ENCODE measurements around the gene TMSB10.
"Not testable (repeated sequence)": the region's sequence is repeated elsewhere in the genome, so short reads cannot be mapped to it uniquely, and the experiment has no call there.

The TMSB10 gene

DNA sequence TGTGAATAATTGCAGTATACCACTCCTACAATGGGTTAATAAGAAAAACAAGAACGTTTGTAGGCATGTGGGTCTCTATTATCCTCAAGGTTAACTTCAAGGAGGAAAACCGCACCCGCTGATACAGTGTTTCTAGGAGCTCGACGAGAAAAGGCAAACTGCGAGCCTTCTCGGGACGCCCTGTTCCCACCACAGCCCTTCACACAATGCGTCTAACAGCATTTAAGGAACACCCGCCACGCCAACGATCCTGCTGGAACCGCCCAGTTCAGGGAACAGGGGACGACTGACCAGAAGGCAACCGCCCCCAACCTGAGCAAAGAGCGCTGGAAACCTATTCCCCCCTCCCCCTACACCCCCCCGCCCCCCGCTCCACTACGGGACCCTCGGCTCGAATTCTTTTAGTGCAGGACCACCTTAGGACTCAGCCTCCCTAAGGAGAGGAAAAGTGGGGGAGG is 710 bp upstream of the TMSB10 start:
- peak; percentile 81 to 93 for DNase-seq

DNA sequence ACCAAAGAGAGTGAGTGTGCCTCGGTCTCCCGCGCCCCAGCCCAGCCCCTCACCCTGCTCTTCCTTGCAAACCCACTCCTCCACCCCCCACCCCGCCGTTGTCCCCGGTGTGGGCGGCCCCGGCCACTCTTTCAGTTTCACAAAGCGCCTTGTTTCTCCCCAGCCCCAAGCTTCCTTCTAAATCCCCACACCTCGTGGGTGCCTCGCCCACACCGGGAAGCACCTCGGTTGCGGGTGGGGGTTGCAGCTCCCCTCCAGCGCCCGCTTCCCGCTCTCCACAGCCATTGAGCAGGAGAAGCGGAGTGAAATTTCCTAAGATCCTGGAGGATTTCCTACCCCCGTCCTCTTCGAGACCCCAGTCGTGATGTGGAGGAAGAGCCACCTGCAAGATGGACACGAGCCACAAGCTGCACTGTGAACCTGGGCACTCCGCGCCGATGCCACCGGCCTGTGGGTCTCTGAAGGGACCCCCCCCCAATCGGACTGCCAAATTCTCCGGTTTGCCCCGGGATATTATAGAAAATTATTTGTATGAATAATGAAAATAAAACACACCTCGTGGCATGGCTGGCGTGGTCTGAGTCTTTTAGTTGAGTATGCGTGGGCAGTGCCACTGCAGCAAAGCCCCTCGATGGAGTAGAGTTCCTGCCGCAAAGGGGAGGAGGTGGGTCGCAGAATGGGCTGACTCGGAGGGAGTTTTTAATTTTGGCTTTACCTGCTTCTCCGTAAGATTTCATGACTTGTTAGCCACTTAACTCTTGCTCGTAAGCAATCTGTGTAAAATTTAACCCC is 848 bp downstream of the TMSB10 start:
- peak; percentile 75 to 89 for DNase-seq

DNA sequence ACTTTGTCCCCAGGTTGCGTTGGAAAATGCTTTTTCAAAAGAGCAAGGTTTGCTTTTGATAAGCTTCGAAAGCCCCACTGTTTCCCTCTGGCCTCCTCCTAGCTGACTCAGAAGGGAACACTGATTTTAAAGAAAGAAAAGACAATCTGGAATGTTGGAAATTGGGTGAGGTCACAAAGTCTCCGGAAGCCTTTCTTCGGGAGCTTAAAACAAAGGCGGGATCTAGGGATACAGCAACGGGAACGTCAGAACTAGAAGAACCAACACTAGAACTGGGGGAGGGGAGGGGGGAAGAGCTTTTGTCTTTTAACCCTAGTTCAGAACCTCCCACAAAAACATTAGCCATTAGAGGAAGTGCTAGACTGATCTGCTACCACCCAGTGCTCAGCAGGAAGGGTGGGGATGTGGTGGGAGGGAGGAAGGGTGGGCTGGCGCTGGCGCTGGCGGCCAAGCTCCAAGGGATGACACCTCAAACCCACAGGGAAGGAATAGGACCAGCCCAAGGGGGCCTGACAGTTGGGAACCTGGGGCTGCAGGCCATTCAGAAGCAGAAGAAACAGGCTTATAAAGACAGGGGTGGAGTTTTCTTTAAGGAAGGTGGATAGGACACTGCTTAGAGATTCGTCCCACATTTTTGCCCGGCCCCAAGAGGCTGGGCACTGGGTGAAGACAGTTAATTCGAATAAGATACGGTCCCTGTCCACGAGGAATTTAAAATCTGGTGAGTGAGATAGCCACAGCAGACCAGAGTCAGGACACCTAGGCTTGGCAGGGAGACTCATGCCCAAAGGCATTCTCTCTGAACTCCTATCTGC is 1.7 kb downstream of the TMSB10 start:
- peak; percentile 95 to 96 for DNase-seq

DNA sequence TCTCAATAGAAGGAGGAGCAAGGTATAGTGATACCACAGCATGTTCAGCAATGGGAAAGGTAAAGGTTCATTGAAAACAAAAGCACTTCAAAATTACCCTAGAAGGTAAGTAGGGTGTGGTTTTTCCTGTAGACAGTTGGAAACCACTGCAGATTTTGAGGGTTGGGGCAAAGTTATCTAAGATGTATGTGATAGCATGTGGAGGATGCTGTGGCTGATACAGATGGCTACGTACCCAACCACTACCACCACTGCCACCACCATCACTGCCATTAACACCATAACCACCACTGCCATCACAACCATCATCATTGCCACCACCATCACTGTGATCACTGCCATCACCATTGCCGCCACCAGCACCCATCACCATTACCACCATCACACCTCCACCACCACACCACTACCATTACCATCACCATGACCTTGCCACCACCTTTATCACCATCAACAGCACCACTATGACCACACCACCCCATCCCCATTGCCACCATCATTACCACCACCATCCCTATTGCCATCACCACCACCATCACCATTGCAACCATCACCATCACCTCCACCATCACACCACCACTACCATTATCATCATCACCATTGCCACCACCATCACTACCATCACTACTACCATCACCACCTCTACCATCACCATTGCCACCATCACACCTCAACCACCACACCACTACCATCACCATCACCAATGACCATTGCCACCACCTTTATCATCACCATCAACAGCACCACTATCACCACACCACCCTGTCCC is 3.7 kb downstream of the TMSB10 start:
- DNase-seq, result no peak

DNA sequence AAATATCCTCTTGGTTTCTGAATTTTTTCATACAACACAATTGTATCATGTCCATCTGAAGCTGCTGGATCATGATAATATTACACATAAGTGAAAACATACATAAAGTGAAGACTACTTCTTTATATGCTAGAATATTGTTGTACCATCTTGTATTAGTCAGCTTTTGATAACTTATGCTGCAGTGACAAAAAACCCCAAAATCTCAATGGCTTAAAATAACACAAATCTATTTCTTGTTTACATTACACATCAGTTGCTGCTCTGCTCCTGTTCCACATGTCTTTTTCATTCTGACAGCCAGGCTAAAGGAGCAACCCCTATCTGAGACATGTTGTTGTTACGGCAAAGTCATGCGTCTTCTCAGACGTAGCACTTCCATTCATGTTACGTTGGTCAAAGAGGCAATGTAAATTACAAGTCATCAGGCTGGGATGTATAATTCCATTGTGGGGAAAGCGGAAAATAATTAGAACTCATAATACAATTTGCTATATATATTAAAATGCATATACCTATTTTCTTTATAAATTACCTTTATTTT is 5.8 kb downstream of the TMSB10 start:
- no peak for DNase-seq

DNA sequence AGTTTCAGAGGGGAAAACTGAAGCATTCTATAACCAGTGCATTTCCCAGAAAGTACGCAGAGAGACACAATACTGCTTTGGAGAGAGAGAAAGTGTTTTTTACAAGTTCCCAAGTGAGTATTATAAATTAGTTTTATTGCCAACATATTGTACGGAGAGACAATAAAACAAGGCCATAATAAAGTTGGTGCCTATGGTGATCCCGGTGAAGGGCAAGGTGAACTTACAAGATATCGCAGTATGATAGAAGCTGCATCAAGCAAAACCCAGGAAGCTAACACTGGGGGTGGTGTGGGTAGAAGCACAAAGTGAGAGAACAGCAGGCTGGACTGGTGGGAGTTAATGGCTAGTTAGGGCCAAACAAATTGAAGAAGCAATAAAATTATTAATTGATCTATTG is 7.5 kb downstream of the TMSB10 start:
- no peak for DNase-seq

DNA sequence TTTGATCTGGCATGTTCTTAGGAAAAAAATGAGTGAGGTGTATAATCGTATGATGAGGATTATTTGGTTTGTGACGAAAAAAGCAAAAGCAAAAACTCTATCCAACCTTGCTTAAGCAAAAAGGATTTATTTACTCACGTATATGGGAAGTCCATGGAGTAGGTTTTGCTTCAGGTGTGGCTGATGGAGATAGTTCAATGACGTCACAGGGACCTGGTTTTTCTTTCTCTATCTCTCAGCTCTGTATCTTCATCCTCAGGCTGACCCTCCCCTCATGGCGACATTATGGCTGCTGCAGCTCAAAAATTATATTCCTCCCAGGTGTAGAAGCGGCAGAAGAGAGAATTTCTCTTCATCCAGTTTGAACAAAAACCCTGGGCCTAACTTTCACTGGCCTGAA is 8.9 kb downstream of the TMSB10 start:
- no peak for DNase-seq

DNA sequence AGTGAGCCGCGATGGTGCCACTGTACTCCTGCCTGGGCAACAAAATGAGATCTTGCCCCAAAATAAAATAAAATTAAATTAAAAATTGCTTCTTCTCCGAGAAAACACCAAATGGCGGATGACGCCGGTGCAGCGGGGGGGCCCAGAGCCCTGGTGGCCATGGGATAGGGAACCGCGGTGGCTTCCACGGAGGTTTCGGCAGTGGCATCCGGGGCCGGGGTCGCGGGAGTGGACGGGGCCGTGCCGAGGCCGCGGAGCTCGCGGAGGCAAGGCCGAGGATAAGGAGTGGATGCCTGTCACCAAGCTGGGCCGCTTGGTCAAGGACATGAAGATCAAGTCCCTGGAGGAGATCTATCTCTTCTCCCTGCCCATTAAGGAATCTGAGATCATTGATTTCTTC is 10.2 kb downstream of the TMSB10 start:
- DNase-seq, result not testable (repeated sequence)

DNA sequence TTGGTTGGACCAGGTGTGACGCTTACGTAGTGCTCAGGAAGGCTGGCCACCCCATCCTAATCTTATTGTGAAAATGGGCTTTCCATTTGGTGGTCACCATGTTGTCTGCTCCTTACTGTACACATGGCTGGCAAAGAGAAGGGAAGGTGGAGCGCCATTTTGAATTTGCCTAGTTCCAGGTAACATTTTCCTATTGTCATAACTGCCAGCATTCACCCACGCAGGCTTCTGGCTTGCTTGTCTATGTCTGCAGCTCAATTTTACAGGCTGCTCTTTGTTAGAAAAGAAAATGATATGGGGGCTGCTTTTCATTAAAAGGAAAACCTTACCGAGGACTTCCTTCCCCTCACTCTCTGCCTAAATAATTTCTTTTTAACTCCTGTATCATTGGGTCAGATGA is 12.4 kb downstream of the TMSB10 start:
- not testable (repeated sequence) for DNase-seq

DNA sequence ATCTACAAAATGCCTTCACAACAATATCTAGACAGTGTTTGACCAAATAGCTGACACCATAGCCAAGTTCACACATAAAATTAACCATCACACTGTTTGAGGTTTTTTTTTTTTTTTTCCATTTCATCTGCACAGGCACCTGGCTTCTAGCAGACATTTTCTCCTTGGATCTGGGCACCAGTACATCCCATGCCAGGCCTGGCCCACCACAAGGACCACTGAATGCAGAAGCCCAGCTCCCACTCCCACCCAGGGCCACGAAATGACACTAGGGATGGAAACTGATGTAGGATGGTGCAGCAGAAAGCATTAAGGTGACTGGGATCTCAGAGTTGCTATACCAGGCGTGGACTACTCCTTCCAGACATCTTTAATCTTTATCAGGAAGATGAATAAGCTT is 13.0 kb downstream of the TMSB10 start:
- DNase-seq, result no peak

DNA sequence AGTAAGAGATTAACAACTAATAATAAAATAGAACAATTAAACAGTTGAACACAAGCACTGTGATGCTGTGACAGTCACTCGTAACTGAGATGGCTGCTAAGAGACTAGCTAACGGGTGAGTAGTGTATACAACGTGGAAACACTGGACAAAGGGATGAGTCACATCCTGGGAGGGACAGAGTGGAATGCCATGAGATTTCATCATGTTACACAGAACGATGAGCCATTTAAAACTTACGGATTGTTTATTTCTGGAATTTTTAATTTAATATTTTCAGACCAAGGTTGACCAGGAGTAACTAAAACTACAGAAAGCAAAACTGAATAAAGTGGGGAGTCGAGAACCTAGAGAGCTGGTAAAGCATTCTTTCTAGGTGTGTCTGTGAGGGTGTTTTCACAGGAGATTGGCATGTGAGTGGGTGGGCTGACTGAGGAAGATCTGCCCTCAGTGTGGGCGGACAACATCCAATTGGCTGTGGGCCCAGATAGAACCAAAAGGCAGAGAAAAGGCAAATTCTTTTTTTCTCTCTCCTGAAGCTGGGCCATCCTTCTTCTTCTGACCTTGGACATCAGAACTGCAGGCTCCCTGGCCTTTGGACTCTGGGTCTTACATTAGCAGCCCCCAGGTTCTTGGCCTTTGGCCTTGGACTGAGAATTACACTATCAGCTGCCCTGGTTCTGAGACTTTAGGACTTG is 14.6 kb downstream of the TMSB10 start:
- DNase-seq, result peak; percentile 82 to 89

DNA sequence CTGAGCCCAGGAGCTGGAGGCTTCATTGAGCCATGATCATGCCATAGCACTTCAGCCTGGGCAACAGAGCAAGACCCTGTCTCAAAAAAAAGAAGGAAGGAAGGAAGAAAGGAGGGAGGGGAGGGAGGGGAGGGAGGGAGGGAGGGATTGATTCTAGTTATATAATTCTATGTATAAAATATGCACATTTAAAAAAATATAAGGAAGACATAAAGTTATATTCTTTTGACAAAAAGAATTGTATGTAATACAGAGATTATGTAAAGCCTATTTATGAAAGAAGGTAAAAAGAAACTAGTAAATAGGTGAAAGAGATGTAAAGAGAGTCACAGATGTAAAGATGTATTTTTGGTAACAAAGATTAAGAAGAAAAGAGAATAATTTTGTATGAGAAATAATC is 17.6 kb downstream of the TMSB10 start:
- no peak for DNase-seq

DNA sequence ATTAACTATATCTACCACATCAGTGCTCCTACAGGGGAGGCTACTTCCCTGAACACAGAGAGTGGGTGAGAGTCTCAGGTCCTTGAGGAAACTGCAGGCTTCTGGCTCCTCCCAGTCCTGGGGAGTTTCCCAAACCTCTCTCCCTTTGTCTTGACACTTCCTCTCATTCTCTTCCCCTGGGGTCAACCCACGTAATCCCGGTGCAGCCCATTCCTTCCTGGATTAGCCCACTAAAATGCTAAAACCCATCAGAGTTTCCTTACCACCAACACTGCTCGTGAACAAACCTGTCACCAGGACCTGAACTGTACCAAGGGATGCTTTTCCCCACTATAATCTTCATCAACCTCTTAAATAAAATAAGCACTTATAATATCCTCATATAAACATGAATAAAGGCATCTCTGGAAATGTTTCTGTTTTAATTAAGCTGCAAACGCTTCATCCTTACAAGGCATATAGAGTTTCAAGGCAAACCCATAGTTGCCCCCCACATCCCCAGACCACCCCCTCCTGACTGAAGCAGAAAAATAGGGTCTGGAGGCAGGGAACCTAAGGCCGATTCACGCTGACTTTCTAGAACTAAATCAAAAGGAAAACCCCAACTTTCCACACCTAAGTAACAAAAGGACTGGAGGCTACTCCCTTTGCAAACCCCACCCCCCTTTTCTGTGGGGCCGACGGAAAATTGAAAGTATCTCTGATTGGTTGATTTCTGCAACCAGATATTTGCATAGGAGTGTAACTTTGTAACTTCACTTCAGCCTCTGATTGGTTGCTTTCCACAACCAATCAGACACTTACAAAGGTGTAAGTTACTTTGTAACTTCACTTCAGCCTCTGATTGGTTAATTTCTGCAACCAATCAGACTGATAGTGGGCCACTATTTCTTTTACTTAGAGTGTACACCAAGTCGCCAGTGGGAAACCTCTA is 19.0 kb downstream of the TMSB10 start:
- DNase-seq, result peak; percentile 67 to 85

DNA sequence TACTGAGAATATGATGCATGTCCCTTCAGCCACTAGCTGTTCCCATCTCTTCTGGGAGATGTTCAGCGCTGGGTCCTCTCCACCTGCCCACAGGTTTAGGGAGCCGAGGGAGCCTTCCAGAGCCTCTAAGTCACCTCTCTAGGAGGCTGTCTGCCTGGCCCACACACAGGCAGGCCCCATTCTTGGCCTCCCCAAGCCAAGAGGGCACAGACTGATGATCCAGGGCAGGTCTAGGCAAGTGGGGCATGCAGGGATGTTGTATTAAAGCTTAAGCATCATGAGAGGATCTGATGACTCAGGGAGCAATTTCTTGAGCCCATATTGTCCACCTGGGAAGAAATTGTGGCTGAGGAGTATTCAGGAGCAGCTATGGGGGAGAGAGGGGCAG is 19.9 kb downstream of the TMSB10 start:
- DNase-seq, result no peak

DNA sequence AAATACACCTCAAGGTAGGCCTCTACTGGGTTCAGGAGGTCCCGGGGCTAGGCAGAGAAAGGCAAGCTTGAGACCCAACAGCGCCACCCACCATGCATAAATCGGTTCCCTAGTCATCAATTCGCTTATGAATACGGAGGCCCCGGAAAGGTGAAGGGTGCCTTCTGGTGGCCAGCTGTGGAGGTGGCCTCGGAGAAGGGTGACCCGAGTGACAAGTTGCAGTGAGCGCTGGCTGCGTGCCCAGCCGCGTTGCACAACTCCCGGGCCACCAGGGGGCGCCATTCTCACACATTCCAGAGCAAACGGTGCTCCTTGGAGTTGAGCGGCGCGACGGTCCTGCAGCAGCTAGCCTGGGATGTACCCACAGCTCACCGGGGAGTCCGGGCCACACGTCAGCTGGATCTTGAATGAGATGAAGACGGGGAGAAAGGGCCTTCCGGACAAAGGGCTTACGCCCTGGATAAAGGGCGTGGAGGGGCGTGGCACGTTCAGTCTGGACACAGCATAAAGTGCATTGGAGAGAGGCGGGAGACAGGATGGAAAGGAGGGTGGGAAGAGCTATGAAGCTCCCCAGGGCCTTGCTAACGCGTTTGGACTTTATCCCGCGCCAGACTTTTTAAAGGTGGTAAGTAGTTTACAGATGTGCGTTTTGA is 20.4 kb downstream of the TMSB10 start:
- peak; percentile 98 to 99 for DNase-seq

DNA sequence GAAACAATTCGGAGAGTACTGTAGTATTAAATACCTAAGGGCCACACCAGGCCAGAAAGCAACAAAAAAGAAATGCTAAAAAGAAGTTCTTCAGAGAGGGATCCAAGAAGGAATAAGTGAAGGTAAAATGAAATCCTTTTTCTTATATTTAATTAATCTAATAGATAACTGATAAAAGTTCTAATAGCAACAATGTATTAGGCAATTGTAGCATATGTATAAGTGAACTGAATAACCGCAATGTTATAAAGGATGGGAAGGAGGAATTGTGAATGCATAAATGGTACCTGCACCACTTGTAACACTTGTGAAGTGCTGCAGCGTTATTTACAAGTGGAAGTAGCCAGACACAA is 21.8 kb downstream of the TMSB10 start:
- no peak for DNase-seq

DNA sequence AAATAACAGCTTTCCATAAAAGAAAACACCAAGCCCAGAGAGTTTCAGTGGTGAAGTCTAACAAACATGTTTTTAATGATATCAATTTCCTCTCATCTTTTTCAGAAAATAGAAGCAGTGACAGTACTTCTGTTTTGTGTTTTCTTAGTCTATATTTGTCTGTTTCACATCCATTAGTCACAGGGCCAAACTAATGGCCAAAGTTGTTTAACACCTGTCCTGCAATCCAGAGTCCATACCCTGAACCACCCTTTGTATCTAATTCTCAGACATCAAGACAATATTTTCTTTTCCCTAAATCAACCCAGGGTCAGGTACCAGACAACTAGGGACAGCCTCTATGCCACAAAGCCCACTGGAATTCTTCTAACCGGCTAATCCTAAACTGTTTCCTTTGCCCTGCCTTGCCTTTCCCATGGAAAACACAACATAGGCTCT is 25.9 kb downstream of the TMSB10 start:
- no peak for DNase-seq

DNA sequence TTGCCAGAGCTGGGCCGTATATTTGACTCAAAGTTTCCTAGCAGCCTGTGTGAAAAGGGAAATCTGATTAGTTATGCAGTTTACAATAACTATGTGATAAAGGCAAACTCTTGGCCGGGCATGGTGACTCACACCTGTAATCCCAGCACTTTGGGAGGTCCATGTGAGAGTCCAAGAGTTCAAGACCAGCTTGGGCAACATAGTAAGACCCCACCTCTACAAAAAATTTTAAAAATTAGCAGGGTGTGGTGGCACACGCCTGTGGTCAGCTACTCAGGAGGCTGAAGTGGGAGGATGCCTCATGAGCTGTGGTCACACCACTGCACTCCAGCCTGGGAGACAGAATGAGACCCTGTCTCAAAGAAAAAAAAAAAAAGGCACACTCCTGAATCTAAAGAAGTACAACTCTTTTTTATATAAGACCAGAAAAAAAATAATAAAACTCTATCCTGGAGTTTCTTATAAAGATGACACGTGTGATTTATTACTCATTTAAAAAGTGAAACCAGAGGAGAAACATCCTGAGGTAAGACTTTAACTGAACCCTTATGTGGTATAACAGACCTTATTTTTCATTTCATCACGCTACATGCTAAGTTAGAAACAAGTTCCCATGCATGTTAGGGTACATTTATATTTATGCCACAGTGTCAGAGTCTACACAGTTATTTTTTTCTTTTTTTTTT is 32.9 kb downstream of the TMSB10 start:
- DNase-seq, result no peak

DNA sequence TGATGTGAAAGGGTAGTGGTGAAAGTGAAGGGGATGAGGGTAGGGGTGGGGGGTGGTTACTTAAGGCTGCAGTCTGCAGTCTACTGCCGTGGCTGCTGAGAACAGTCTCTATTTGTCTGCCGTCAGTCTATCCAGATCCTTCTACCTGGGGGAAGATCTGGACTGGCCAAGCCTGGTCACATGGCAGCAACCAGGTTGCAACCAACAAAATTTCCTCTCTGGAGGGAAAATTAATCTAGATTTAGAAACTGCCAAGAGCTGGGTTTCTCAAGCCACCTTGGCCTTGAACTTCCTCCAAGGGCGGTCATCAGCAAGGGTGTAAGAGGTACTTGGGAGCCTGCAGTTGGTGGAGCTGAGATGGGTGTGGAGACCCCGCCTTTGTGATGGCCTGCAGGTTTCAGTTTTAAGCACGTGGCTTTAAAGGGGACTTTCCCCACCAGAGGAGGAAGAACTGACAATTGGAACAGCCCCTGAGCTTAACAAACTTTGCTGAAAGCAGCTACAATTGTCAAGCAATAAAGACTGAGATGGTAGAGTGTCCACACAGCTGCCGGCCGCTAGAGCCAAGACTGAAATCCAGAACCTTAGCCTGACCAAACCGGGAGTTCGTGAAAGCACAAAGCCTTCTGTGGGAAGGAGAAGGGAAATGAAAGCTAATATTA is 34.1 kb downstream of the TMSB10 start:
- DNase-seq, result peak; percentile 81 to 87
